Body of pancreas (tissue), 4 donors: ENCODE measurements around the gene TRIM17. TPM values are rescaled to one million over a fixed set of nuclear protein-coding genes. Genes with fewer than 3 reads are reported as not detected.
A peak's percentile ranks its signal among the peaks of the same experiment; 100 is the strongest.

Experiments used
- ATAC-seq: fragments of 150-250 bp; one replicate; pipeline ENCODE4 v1.9.1; 2016
- DNase-seq, 4 donors: peaks; one replicate each; pipeline ENCODE4 v3.0.0-alpha.2; 2019
- H3K27ac ChIP-seq, 4 donors: fragments of 200-600 bp; sonication (generic); 1 replicate in 3 of 4; 2 replicates in 1 of 4; pipeline versions ENCODE4 v1.5.1 to v1.6.1; 2016 to 2019; ENCODE audit warnings: mild to moderate bottlenecking in 1 of 4, mixed read lengths in 1 of 4, moderate library complexity in 1 of 4
- H3K27me3 ChIP-seq, 2 donors: fragments of 200-600 bp; sonication (generic); one replicate each; pipeline ENCODE4 v1.6.0; 2016; ENCODE audit warnings: mild to moderate bottlenecking in 1 of 2
- H3K36me3 ChIP-seq, 2 donors: fragments of 200-600 bp; sonication (generic); replicated peaks in 1 of 2; 2 replicates each; pipeline ENCODE4 v1.5.1; 2016; ENCODE audit warnings: low read depth in 2 of 2; ENCODE audit not compliant: insufficient read depth in 1 of 2
- H3K4me1 ChIP-seq: fragments of 200-600 bp; sonication (generic); one replicate; pipeline ENCODE4 v1.6.0; 2016
- H3K4me3 ChIP-seq, 2 donors: fragments of 200-600 bp; sonication (generic); 1 replicate in 1 of 2; 2 replicates in 1 of 2; pipeline ENCODE4 v1.5.1; 2016 to 2019
- H3K9me3 ChIP-seq, 3 donors: fragments of 200-600 bp; sonication (generic); 1 replicate in 2 of 3; 2 replicates in 1 of 3; pipeline ENCODE4 v1.5.1; 2016
- POLR2A ChIP-seq, 3 donors: fragments of 450-650 bp; IDR thresholded peaks; one replicate each; pipeline ENCODE4 v1.6.1; 2016; ENCODE audit warnings: antibody characterized with exemption in 3 of 3, mild to moderate bottlenecking in 2 of 3
- WGBS, 2 donors: methylation state at CpG; one replicate each; pipeline ENCODE4 v1.1.5; 2017; 5-methylcytosine and 5-hydroxymethylcytosine counted together
- intact Hi-C: fragments of 100-400 bp; cut with DNase I; formaldehyde crosslinking; loops from one replicate; pipeline ENCODE4 v1.15.1; 2023
- total RNA-seq, 2 donors: library from RNA; depleted of rRNA; stranded (reverse); fragments of >200 nt; gene quantifications; one replicate each; pipeline ENCODE4 v1.1.0, GENCODE V29; 2016
- TF ChIP-seq, protein P1 (sequence below), 7 experiments: fragments of 450-650 bp in 4 of 7; fragments of 200-600 bp in 3 of 7; sonication (generic) in 3 of 7; IDR thresholded peaks; one replicate each; pipeline ENCODE4 v1.5.1; 2016 to 2019; ENCODE audit warnings: antibody characterized with exemption in 7 of 7

The TRIM17 gene
- total RNA-seq, 2 donors from 2014 or later, result 1.0 TPM; not detected in 1

- ATAC-seq, result no peak
- H3K36me3 ChIP-seq, result peaks cover 0 to 6% of the 10 kb centered on the region in 2 donors
- peak overlapping the region in 1 of 4 donors; percentile 69 for H3K27ac ChIP-seq
- H3K4me3 ChIP-seq, result no peak overlapping the region
- intact Hi-C loops, result no loop called here
- WGBS, 2 donors, result 88 to 89% methylated on average over 8 to 12 of the region's 12 CpGs
- peak in 1 of 4 donors; percentile 6 for DNase-seq
- H3K4me1 ChIP-seq, result peaks cover 9% of the 10 kb centered on the region
- no peaks in the 10 kb centered on the region for H3K27me3 ChIP-seq
- TF ChIP-seq, protein P1, sequence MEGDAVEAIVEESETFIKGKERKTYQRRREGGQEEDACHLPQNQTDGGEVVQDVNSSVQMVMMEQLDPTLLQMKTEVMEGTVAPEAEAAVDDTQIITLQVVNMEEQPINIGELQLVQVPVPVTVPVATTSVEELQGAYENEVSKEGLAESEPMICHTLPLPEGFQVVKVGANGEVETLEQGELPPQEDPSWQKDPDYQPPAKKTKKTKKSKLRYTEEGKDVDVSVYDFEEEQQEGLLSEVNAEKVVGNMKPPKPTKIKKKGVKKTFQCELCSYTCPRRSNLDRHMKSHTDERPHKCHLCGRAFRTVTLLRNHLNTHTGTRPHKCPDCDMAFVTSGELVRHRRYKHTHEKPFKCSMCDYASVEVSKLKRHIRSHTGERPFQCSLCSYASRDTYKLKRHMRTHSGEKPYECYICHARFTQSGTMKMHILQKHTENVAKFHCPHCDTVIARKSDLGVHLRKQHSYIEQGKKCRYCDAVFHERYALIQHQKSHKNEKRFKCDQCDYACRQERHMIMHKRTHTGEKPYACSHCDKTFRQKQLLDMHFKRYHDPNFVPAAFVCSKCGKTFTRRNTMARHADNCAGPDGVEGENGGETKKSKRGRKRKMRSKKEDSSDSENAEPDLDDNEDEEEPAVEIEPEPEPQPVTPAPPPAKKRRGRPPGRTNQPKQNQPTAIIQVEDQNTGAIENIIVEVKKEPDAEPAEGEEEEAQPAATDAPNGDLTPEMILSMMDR (IDR thresholded peaks at IDR 0.05), result no peak
- no peak for TF ChIP-seq POLR2A (IDR thresholded peaks at IDR 0.05)
- H3K9me3 ChIP-seq, result no peaks in the 10 kb centered on the region
These were observed 24.3 kb downstream of the TRIM17 start for GRCh38 chr1:228392111-228392936.

- ATAC-seq, result no peak
- no peak overlapping the region for H3K27ac ChIP-seq
- peak in 1 of 4 donors; percentile 9 for DNase-seq
- H3K9me3 ChIP-seq, result no peaks in the 10 kb centered on the region
- TF ChIP-seq, protein P1 (IDR thresholded peaks at IDR 0.05), result no peak
- TF ChIP-seq POLR2A (IDR thresholded peaks at IDR 0.05), result no peak
- no peaks in the 10 kb centered on the region for H3K27me3 ChIP-seq
- WGBS, 2 donors, result 88 to 90% methylated on average over 10 to 11 of the region's 11 CpGs
- peaks cover 9% of the 10 kb centered on the region for H3K4me1 ChIP-seq
- intact Hi-C loops, result no loop called here
- no peak overlapping the region for H3K4me3 ChIP-seq
- peaks cover 0 to 4% of the 10 kb centered on the region in 2 donors for H3K36me3 ChIP-seq
These were observed 25.1 kb downstream of the TRIM17 start for GRCh38 chr1:228391411-228392020.

DNA sequence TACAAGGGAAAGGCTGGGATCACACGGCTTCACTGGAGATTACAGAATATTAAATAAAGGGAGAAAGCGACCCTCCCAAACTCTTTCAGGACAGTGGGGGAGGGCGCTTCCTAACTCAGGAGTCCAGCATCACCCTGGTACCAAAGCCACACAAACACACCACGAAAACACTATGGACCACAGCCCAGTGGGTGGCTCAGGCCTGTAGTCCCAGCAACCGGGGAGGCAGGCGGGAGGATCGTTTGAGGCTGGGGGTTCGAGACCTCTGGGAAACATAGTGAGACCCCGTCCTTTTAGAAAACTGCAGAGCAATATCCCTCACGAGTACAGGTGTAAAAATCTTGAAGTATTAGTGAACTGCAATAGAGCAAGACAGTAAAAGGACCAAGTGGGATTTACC is 26.0 kb downstream of the TRIM17 start:
- WGBS, 2 donors, result 70 to 84% methylated on average over 9 to 10 of the region's 10 CpGs
- Histone ChIP-seq H3K27ac (no peak overlapping the region), H3K9me3 (no peaks in the 10 kb centered on the region), H3K27me3 (no peaks in the 10 kb centered on the region), H3K4me1 (peaks cover 9% of the 10 kb centered on the region), H3K36me3 (no peaks in the 10 kb centered on the region), H3K4me3 (no peak overlapping the region)
- no peak for TF ChIP-seq POLR2A (IDR thresholded peaks at IDR 0.05)
- TF ChIP-seq, protein P1 (IDR thresholded peaks at IDR 0.05), result no peak
- no peak for ATAC-seq
- DNase-seq, result peak in 1 of 4 donors; percentile 8
- intact Hi-C loops, result no loop called here

DNA sequence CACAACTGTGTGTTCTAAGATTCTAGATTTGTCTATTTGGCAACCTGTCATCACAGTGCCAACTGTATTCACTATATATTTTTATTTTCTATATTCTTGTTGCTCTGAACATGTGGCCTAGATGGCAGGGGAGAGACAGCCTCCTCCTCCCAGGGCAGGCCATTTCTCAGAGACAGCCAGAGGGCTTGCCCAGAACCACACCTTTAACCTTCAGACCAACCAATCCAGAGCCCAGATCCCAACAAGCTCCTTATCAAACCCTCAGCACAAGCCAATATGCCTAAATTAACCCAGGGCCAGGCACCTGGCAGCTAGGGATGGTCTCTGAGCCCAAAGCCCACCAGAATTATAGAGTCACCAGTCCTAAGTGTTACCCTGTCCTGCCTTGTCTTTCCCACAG is 29.3 kb downstream of the TRIM17 start:
- Histone ChIP-seq H3K4me1 (no peaks in the 10 kb centered on the region), H3K9me3 (no peaks in the 10 kb centered on the region), H3K27ac (no peak overlapping the region), H3K4me3 (no peak overlapping the region), H3K27me3 (no peaks in the 10 kb centered on the region), H3K36me3 (no peaks in the 10 kb centered on the region)
- TF ChIP-seq POLR2A (IDR thresholded peaks at IDR 0.05), result no peak
- TF ChIP-seq, protein P1 (IDR thresholded peaks at IDR 0.05), result no peak
- DNase-seq, result no peak
- intact Hi-C loops, result no loop called here
- ATAC-seq, result no peak
